IPS-18a (cell line): ENCODE results near the gene PPM1N.
"Not testable (repeated sequence)": the region's sequence is repeated elsewhere in the genome, so short reads cannot be mapped to it uniquely, and the experiment has no call there.

Experiments
- H3K27ac ChIP-seq: one replicate; pipeline ENCODE4 v1.5.1; 2013; ENCODE audit warnings: low read length
- H3K27me3 ChIP-seq: one replicate; pipeline ENCODE4 v1.6.1; 2013; ENCODE audit warnings: mild to moderate bottlenecking, low read length; ENCODE audit not compliant: control insufficient read depth, insufficient read depth
- H3K36me3 ChIP-seq: one replicate; pipeline ENCODE4 v1.6.1; 2013; ENCODE audit warnings: low read depth, low read length; ENCODE audit not compliant: control insufficient read depth
- H3K4me1 ChIP-seq: one replicate; pipeline ENCODE4 v1.6.1; 2013; ENCODE audit warnings: low read depth, low read length; ENCODE audit not compliant: control insufficient read depth
- H3K4me3 ChIP-seq: one replicate; pipeline ENCODE4 v1.5.1; 2013; ENCODE audit warnings: low read length
- H3K9ac ChIP-seq: one replicate; pipeline ENCODE4 v1.6.1; 2013; ENCODE audit warnings: mild to moderate bottlenecking, low read length, moderate library complexity
- H3K9me3 ChIP-seq: one replicate; pipeline ENCODE4 v1.6.1; 2013; ENCODE audit warnings: low read depth, low read length; ENCODE audit not compliant: control insufficient read depth

The PPM1N gene

GRCh38 chr19:45506246-45506988 is 8.2 kb downstream of the PPM1N start:
- H3K27me3 ChIP-seq, result no peaks in the 10 kb centered on the region
- peaks cover 15% of the 10 kb centered on the region for H3K4me1 ChIP-seq
- H3K27ac ChIP-seq, result no peak overlapping the region
- no peaks in the 10 kb centered on the region for H3K9me3 ChIP-seq
- no peaks in the 10 kb centered on the region for H3K36me3 ChIP-seq
- peak overlapping the region; percentile 83 for H3K4me3 ChIP-seq
- peak overlapping the region; percentile 88 for H3K9ac ChIP-seq

GRCh38 chr19:45506989-45507871 is 9.0 kb downstream of the PPM1N start, which contains the start of gene VASP:
VASP (plus strand) TSS chr19:45507479; CDS start chr19:45507772, 293 bp downstream.
- Histone ChIP-seq H3K27me3 (no peaks in the 10 kb centered on the region), H3K4me3 (peak within 1 kb of the TSS; percentile 83), H3K4me1 (peaks cover 8% of the 10 kb centered on the region), H3K27ac (peak within 1 kb of the TSS; percentile 78), H3K9me3 (no peaks in the 10 kb centered on the region), H3K36me3 (no peaks in the 10 kb centered on the region), H3K9ac (peak within 1 kb of the TSS; percentile 88)

- H3K4me1 ChIP-seq, result peaks cover 8% of the 10 kb centered on the region
- peak overlapping the region; percentile 78 for H3K27ac ChIP-seq
These were observed 9.7 kb downstream of the PPM1N start for GRCh38 chr19:45507872-45508416.

GRCh38 chr19:45508417-45508860 is 10.2 kb downstream of the PPM1N start:
- peak overlapping the region; percentile 83 for H3K4me3 ChIP-seq
- peaks cover 8% of the 10 kb centered on the region for H3K4me1 ChIP-seq
- H3K36me3 ChIP-seq, result no peaks in the 10 kb centered on the region
- no peaks in the 10 kb centered on the region for H3K27me3 ChIP-seq
- H3K27ac ChIP-seq, result peak overlapping the region; percentile 78
- H3K9ac ChIP-seq, result peak overlapping the region; percentile 88
- H3K9me3 ChIP-seq, result no peaks in the 10 kb centered on the region

More at GRCh38 chr19:45507872-45508416, 9.7 kb downstream of the PPM1N start:
- Histone ChIP-seq H3K36me3 (no peaks in the 10 kb centered on the region), H3K9me3 (no peaks in the 10 kb centered on the region), H3K27me3 (no peaks in the 10 kb centered on the region), H3K4me3 (peak overlapping the region; percentile 83), H3K9ac (peak overlapping the region; percentile 88)

GRCh38 chr19:45508861-45509691 is 10.8 kb downstream of the PPM1N start:
- Histone ChIP-seq H3K36me3 (peaks cover 5% of the 10 kb centered on the region), H3K9ac (peak overlapping the region; percentile 88), H3K4me3 (peak overlapping the region; percentile 83), H3K27ac (peak overlapping the region; percentile 78), H3K4me1 (peaks cover 8% of the 10 kb centered on the region), H3K9me3 (no peaks in the 10 kb centered on the region), H3K27me3 (no peaks in the 10 kb centered on the region)

GRCh38 chr19:45509692-45510015 is 11.4 kb downstream of the PPM1N start:
- peak overlapping the region; percentile 41 for H3K9ac ChIP-seq

GRCh38 chr19:45510352-45510751 is 12.1 kb downstream of the PPM1N start:
- H3K9ac ChIP-seq, H3K4me1 ChIP-seq, H3K36me3 ChIP-seq, H3K27ac ChIP-seq, H3K4me3 ChIP-seq, H3K27me3 ChIP-seq, H3K9me3 ChIP-seq: not testable (repeated sequence)

More at GRCh38 chr19:45509692-45510015, 11.4 kb downstream of the PPM1N start:
- Histone ChIP-seq H3K4me3 (peak overlapping the region; percentile 83), H3K9me3 (no peaks in the 10 kb centered on the region), H3K27me3 (no peaks in the 10 kb centered on the region), H3K4me1 (peaks cover 8% of the 10 kb centered on the region), H3K27ac (peak overlapping the region; percentile 78), H3K36me3 (peaks cover 5% of the 10 kb centered on the region)

- Histone ChIP-seq H3K9me3 (no peaks in the 10 kb centered on the region), H3K27me3 (no peaks in the 10 kb centered on the region), H3K36me3 (peaks cover 9% of the 10 kb centered on the region), H3K4me1 (peaks cover 6% of the 10 kb centered on the region), H3K4me3 (no peak overlapping the region), H3K27ac (no peak overlapping the region), H3K9ac (no peak overlapping the region)
These were observed 12.8 kb downstream of the PPM1N start for GRCh38 chr19:45511074-45511473.

GRCh38 chr19:45512881-45513483 is 14.7 kb downstream of the PPM1N start:
- Histone ChIP-seq H3K36me3 (peaks cover 16% of the 10 kb centered on the region), H3K4me1 (peaks cover 4% of the 10 kb centered on the region), H3K9me3 (no peaks in the 10 kb centered on the region), H3K27ac (no peak overlapping the region), H3K9ac (no peak overlapping the region), H3K4me3 (no peak overlapping the region), H3K27me3 (no peaks in the 10 kb centered on the region)

GRCh38 chr19:45514376-45515051 is 16.3 kb downstream of the PPM1N start:
- Histone ChIP-seq H3K4me3 (no peak overlapping the region), H3K9me3 (no peaks in the 10 kb centered on the region), H3K4me1 (peaks cover 3% of the 10 kb centered on the region), H3K27me3 (no peaks in the 10 kb centered on the region), H3K36me3 (peaks cover 22% of the 10 kb centered on the region), H3K27ac (no peak overlapping the region), H3K9ac (no peak overlapping the region)
